GM18907 (cell line): Measurements from ENCODE around the gene MGRN1.

Source experiments
- ATAC-seq: cut with Tn5 transposase; IDR thresholded peaks from one replicate; pipeline ENCODE4 v1.9.1; 2021; ENCODE audit warnings: mild to moderate bottlenecking, moderate library complexity; ENCODE audit not compliant: unreplicated experiment

MGRN1 gene

GRCh38 chr16:4618645-4619418 is 5.8 kb upstream of the MGRN1 start:
- ATAC-seq = no peak

GRCh38 chr16:4623593-4623992 is 1.0 kb upstream of the MGRN1 start:
- ATAC-seq = no peak

- peak; percentile 61 for ATAC-seq
Measured at GRCh38 chr16:4624827-4625559, 367 bp downstream of the MGRN1 start.

- no peak for ATAC-seq
Measured at GRCh38 chr16:4625560-4626159, 1.0 kb downstream of the MGRN1 start.

- ATAC-seq = no peak
Measured at GRCh38 chr16:4626396-4626795, 1.8 kb downstream of the MGRN1 start.

- ATAC-seq = no peak
Measured at GRCh38 chr16:4628283-4628682, 3.7 kb downstream of the MGRN1 start.

GRCh38 chr16:4631444-4631843 is 6.8 kb downstream of the MGRN1 start:
- no peak for ATAC-seq

GRCh38 chr16:4633910-4634635 is 9.4 kb downstream of the MGRN1 start:
- ATAC-seq = no peak

- ATAC-seq = no peak
Measured at GRCh38 chr16:4634768-4635167, 10.1 kb downstream of the MGRN1 start.

- no peak for ATAC-seq
Measured at GRCh38 chr16:4636196-4636595, 11.6 kb downstream of the MGRN1 start.

- no peak for ATAC-seq
Measured at GRCh38 chr16:4637501-4638166, 13.0 kb downstream of the MGRN1 start.

- no peak for ATAC-seq
Measured at GRCh38 chr16:4639899-4640509, 15.4 kb downstream of the MGRN1 start.

GRCh38 chr16:4640572-4641305 is 16.1 kb downstream of the MGRN1 start:
- ATAC-seq = no peak

GRCh38 chr16:4641306-4641687 is 16.7 kb downstream of the MGRN1 start:
- ATAC-seq = no peak

GRCh38 chr16:4641895-4642294 is 17.3 kb downstream of the MGRN1 start:
- no peak for ATAC-seq

GRCh38 chr16:4646773-4647643 is 22.4 kb downstream of the MGRN1 start:
- no peak for ATAC-seq

GRCh38 chr16:4647644-4647980 is 23.0 kb downstream of the MGRN1 start:
- ATAC-seq = no peak

GRCh38 chr16:4648917-4649316 is 24.3 kb downstream of the MGRN1 start:
- ATAC-seq = no peak
